Fibroblast of skin of back (primary cell): Measurements from ENCODE around the gene SLC15A5.

ENCODE experiments used
- DNase-seq: peaks from one replicate; pipeline ENCODE4 v3.0.0-alpha.2; 2013

Gene SLC15A5

GRCh38 chr12:16260206-16260605 is 17.3 kb downstream of the SLC15A5 start:
- no peak for DNase-seq

GRCh38 chr12:16258963-16259362 is 18.5 kb downstream of the SLC15A5 start:
- no peak for DNase-seq

- DNase-seq: no peak
These were observed 31.2 kb downstream of the SLC15A5 start for GRCh38 chr12:16246264-16246663.

- no peak for DNase-seq
These were observed 32.3 kb downstream of the SLC15A5 start for GRCh38 chr12:16245209-16245608.

GRCh38 chr12:16243487-16244412 is 33.7 kb downstream of the SLC15A5 start:
- no peak for DNase-seq

GRCh38 chr12:16241346-16241745 is 36.1 kb downstream of the SLC15A5 start:
- no peak for DNase-seq

GRCh38 chr12:16238661-16239060 is 38.8 kb downstream of the SLC15A5 start:
- no peak for DNase-seq

- DNase-seq: no peak
These were observed 47.8 kb downstream of the SLC15A5 start for GRCh38 chr12:16229676-16230075.

GRCh38 chr12:16228067-16228466 is 49.4 kb downstream of the SLC15A5 start:
- DNase-seq: no peak

GRCh38 chr12:16225692-16226091 is 51.8 kb downstream of the SLC15A5 start:
- no peak for DNase-seq

- no peak for DNase-seq
These were observed 53.3 kb downstream of the SLC15A5 start for GRCh38 chr12:16224196-16224595.

- DNase-seq: no peak
These were observed 55.7 kb downstream of the SLC15A5 start for GRCh38 chr12:16221776-16222175.

GRCh38 chr12:16220120-16220519 is 57.4 kb downstream of the SLC15A5 start:
- DNase-seq: no peak

- DNase-seq: no peak
These were observed 58.3 kb downstream of the SLC15A5 start for GRCh38 chr12:16218934-16219751.

- no peak for DNase-seq
These were observed 59.3 kb downstream of the SLC15A5 start for GRCh38 chr12:16218234-16218633.

- no peak for DNase-seq
These were observed 65.8 kb downstream of the SLC15A5 start for GRCh38 chr12:16211731-16212130.

- DNase-seq: no peak
These were observed 78.6 kb downstream of the SLC15A5 start for GRCh38 chr12:16198884-16199283.

GRCh38 chr12:16197600-16197999 is 79.9 kb downstream of the SLC15A5 start:
- no peak for DNase-seq

GRCh38 chr12:16189849-16190248 is 87.6 kb downstream of the SLC15A5 start:
- peak; percentile 6 for DNase-seq

GRCh38 chr12:16187660-16188059 is 89.8 kb downstream of the SLC15A5 start:
- DNase-seq: no peak

GRCh38 chr12:16184681-16185080 is 92.8 kb downstream of the SLC15A5 start:
- peak; percentile 14 for DNase-seq

- DNase-seq: no peak
These were observed 93.9 kb downstream of the SLC15A5 start for GRCh38 chr12:16183541-16183940.

GRCh38 chr12:16175840-16176239 is 101.6 kb downstream of the SLC15A5 start:
- no peak for DNase-seq

GRCh38 chr12:16174282-16174681 is 103.2 kb downstream of the SLC15A5 start:
- no peak for DNase-seq
